GM18519 (cell line): ENCODE measurements around the gene IBTK.
A peak's percentile ranks its signal among the peaks of the same experiment; 100 is the strongest.
"Not testable (repeated sequence)": the region's sequence is repeated elsewhere in the genome, so short reads cannot be mapped to it uniquely, and the experiment has no call there.

Experiments used
- ATAC-seq: cut with Tn5 transposase; IDR thresholded peaks from one replicate; pipeline ENCODE4 v1.9.1; 2021; ENCODE audit warnings: mild to moderate bottlenecking, moderate library complexity; ENCODE audit not compliant: unreplicated experiment, low FRiP score

The IBTK gene

GRCh38 chr6:82183642-82184282 lies 63.8 kb downstream of the IBTK start:
- ATAC-seq: no peak

- ATAC-seq: no peak
Measured at GRCh38 chr6:82182756-82183155, 64.8 kb downstream of the IBTK start.

- ATAC-seq: no peak
Measured at GRCh38 chr6:82179415-82179814, 68.1 kb downstream of the IBTK start.

GRCh38 chr6:82178759-82179112 lies 68.8 kb downstream of the IBTK start:
- ATAC-seq: no peak

GRCh38 chr6:82178077-82178758 lies 69.3 kb downstream of the IBTK start:
- no peak for ATAC-seq

- ATAC-seq: no peak
Measured at GRCh38 chr6:82176616-82177015, 70.9 kb downstream of the IBTK start.

GRCh38 chr6:82172594-82172993 lies 75.0 kb downstream of the IBTK start:
- no peak for ATAC-seq

- ATAC-seq: no peak
Measured at GRCh38 chr6:82169138-82169876, 78.2 kb downstream of the IBTK start.

- ATAC-seq: no peak
Measured at GRCh38 chr6:82166493-82166892, 81.1 kb downstream of the IBTK start.

GRCh38 chr6:82160255-82160990 lies 87.1 kb downstream of the IBTK start:
- no peak for ATAC-seq

- not testable (repeated sequence) for ATAC-seq
Measured at GRCh38 chr6:82152786-82153185, 94.8 kb downstream of the IBTK start.

GRCh38 chr6:82151147-82151546 lies 96.4 kb downstream of the IBTK start:
- ATAC-seq: not testable (repeated sequence)

GRCh38 chr6:82145926-82146452 lies 101.6 kb downstream of the IBTK start:
- ATAC-seq: no peak

- no peak for ATAC-seq
Measured at GRCh38 chr6:82144852-82145340, 102.6 kb downstream of the IBTK start.

GRCh38 chr6:82144007-82144851 lies 103.3 kb downstream of the IBTK start:
- peak; percentile 78 for ATAC-seq

GRCh38 chr6:82143041-82143481 lies 104.5 kb downstream of the IBTK start:
- no peak for ATAC-seq

- no peak for ATAC-seq
Measured at GRCh38 chr6:82142524-82142923, 105.0 kb downstream of the IBTK start.

- ATAC-seq: no peak
Measured at GRCh38 chr6:82138075-82138791, 109.3 kb downstream of the IBTK start.

- ATAC-seq: no peak
Measured at GRCh38 chr6:82131441-82131840, 116.1 kb downstream of the IBTK start.
